Type B pancreatic cell (in vitro differentiated cells): ENCODE data around the gene SLC9A8. TPM values are rescaled to one million over a fixed set of nuclear protein-coding genes. Genes with fewer than 3 reads are reported as not detected.

ENCODE experiments used
- DNase-seq: peaks from one replicate; pipeline ENCODE4 v3.0.0; 2021; ENCODE audit warnings: mixed read lengths; ENCODE audit not compliant: unreplicated experiment; ENCODE audit errors: extremely low spot score
- H3K27ac Mint-ChIP-seq: 2 replicates; pipeline ENCODE4 v1.8.0; 2021; ENCODE audit warnings: mild to moderate bottlenecking, mixed read lengths
- H3K27me3 Mint-ChIP-seq: 2 replicates; pipeline ENCODE4 v1.8.0; 2021; ENCODE audit warnings: mixed read lengths
- H3K36me3 Mint-ChIP-seq: 2 replicates; pipeline ENCODE4 v1.8.0; 2021; ENCODE audit warnings: mixed read lengths
- H3K4me1 Mint-ChIP-seq: one replicate; pipeline ENCODE4 v1.8.0; 2021; ENCODE audit warnings: mixed read lengths; ENCODE audit not compliant: unreplicated experiment
- H3K4me3 Mint-ChIP-seq: 2 replicates; pipeline ENCODE4 v1.8.0; 2021; ENCODE audit warnings: mild to moderate bottlenecking, mixed read lengths
- H3K9me3 Mint-ChIP-seq: 2 replicates; pipeline ENCODE4 v1.8.0; 2021; ENCODE audit warnings: mixed read lengths
- total RNA-seq: library from RNA; stranded (reverse); gene quantifications from 2 replicates; pipeline ENCODE4 v1.2.1, GENCODE V29; 2021; ENCODE audit warnings: low replicate concordance
- TF ChIP-seq, protein P1 (sequence below): fragments of 200-600 bp; sonication (generic); conservative IDR thresholded peaks from 2 replicates; pipeline ENCODE4 v1.5.0; 2021; ENCODE audit warnings: antibody characterized with exemption, mild to moderate bottlenecking

SLC9A8 gene
- total RNA-seq, 1 donor from 2014 or later: 8.6 TPM

GRCh38 chr20:49907405-49908257 is 95.0 kb downstream of the SLC9A8 start:
- Mint-ChIP-seq H3K9me3 (no peaks in the 10 kb centered on the region), H3K27ac (no peak overlapping the region), H3K36me3 (peaks cover 16% of the 10 kb centered on the region), H3K27me3 (no peaks in the 10 kb centered on the region), H3K4me1 (peaks cover 14% of the 10 kb centered on the region), H3K4me3 (no peak overlapping the region)
- TF ChIP-seq, protein P1, sequence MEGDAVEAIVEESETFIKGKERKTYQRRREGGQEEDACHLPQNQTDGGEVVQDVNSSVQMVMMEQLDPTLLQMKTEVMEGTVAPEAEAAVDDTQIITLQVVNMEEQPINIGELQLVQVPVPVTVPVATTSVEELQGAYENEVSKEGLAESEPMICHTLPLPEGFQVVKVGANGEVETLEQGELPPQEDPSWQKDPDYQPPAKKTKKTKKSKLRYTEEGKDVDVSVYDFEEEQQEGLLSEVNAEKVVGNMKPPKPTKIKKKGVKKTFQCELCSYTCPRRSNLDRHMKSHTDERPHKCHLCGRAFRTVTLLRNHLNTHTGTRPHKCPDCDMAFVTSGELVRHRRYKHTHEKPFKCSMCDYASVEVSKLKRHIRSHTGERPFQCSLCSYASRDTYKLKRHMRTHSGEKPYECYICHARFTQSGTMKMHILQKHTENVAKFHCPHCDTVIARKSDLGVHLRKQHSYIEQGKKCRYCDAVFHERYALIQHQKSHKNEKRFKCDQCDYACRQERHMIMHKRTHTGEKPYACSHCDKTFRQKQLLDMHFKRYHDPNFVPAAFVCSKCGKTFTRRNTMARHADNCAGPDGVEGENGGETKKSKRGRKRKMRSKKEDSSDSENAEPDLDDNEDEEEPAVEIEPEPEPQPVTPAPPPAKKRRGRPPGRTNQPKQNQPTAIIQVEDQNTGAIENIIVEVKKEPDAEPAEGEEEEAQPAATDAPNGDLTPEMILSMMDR: no peak
- DNase-seq: no peak

DNA sequence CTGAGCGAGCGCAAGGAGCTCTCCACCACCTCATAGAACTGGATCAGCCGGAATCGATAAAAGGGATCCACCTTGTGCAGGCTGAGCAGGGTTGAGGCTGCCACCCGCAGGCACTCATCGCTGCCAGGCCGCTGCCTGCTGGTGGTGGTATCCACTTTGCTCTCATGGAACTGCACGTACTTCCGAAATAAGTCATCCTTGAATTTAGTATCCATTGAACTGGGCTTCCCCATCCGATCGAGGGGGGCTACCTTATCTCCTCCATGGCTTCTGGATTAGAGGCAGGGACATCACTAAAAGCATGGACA is 95.6 kb downstream of the SLC9A8 start:
- Mint-ChIP-seq H3K9me3 (no peaks in the 10 kb centered on the region), H3K27ac (no peak overlapping the region), H3K36me3 (peaks cover 16% of the 10 kb centered on the region), H3K4me3 (no peak overlapping the region), H3K27me3 (no peaks in the 10 kb centered on the region), H3K4me1 (peaks cover 14% of the 10 kb centered on the region)
- no peak for DNase-seq
- TF ChIP-seq, protein P1: no peak

GRCh38 chr20:49909499-49910339 is 97.1 kb downstream of the SLC9A8 start:
- Mint-ChIP-seq H3K4me3 (peak overlapping the region; percentile 73), H3K27me3 (no peaks in the 10 kb centered on the region), H3K27ac (peak overlapping the region; percentile 82), H3K9me3 (no peaks in the 10 kb centered on the region), H3K4me1 (peaks cover 29% of the 10 kb centered on the region), H3K36me3 (peaks cover 12% of the 10 kb centered on the region)
- TF ChIP-seq, protein P1: peak; percentile 67
- no peak for DNase-seq

GRCh38 chr20:49910340-49910706 is 97.7 kb downstream of the SLC9A8 start:
- H3K4me3 Mint-ChIP-seq: no peak overlapping the region
- TF ChIP-seq, protein P1: no peak
- no peaks in the 10 kb centered on the region for H3K9me3 Mint-ChIP-seq
- DNase-seq: no peak
- peaks cover 30% of the 10 kb centered on the region for H3K4me1 Mint-ChIP-seq
- peaks cover 9% of the 10 kb centered on the region for H3K36me3 Mint-ChIP-seq
- no peaks in the 10 kb centered on the region for H3K27me3 Mint-ChIP-seq
- peak overlapping the region; percentile 82 for H3K27ac Mint-ChIP-seq

DNA sequence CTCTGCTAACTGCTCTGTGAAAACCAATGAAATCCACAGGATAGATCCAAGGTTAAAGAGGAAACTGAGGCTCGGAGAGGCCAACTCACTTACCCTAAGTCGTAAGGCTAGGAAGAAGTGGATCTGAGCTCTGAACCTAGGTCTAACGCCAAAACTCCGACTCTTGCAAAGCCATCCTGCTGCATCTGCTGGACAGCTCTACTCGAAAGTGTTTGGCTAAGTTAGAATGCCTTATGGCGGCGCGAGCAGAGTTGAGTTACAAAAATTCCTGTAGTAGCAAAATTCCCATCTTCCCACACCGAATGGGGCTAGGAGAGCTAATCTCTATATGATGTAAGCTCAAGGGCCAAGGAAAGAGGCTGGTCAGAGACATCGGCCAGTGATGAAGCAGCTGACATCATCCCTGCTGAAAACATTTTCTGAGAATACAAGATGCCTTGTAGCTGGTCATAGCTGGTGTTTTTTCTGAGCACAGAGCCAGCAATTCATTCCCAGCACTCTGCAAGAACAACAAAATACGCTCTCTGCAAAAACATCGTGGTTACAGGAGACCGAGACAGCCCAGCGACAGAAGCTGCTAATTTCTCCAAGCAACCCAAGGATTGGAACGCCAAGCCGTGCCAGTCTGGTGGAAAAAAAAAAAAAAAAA is 100.9 kb downstream of the SLC9A8 start:
- H3K9me3 Mint-ChIP-seq: no peaks in the 10 kb centered on the region
- no peaks in the 10 kb centered on the region for H3K27me3 Mint-ChIP-seq
- peaks cover 2% of the 10 kb centered on the region for H3K36me3 Mint-ChIP-seq
- DNase-seq: no peak
- TF ChIP-seq, protein P1: no peak
- peak overlapping the region; percentile 93 for H3K27ac Mint-ChIP-seq
- H3K4me1 Mint-ChIP-seq: peaks cover 40% of the 10 kb centered on the region
- H3K4me3 Mint-ChIP-seq: peak overlapping the region; percentile 90
